ENCODE results near the gene MICB.

DNA sequence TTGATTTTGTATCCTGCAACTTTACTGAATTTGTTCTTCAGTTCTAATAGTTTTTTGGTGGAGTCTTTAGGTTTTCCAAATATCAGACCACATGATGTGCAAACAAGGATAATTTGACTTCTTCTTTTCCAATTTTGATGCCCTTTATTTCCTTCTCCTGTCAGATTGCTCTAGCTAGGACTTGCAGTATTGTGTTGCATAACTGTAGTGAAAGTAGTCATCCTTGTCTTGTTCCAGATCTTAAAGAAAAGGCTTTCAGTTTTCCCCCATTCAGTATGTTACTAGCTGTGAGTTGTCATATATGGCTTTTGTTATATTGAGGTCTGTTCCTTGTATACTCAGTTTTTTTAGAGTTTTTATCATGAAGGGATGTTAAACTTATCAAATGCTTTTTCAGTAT is 4.6 kb downstream of the MICB start:
- TF ChIP-seq, protein P1, sequence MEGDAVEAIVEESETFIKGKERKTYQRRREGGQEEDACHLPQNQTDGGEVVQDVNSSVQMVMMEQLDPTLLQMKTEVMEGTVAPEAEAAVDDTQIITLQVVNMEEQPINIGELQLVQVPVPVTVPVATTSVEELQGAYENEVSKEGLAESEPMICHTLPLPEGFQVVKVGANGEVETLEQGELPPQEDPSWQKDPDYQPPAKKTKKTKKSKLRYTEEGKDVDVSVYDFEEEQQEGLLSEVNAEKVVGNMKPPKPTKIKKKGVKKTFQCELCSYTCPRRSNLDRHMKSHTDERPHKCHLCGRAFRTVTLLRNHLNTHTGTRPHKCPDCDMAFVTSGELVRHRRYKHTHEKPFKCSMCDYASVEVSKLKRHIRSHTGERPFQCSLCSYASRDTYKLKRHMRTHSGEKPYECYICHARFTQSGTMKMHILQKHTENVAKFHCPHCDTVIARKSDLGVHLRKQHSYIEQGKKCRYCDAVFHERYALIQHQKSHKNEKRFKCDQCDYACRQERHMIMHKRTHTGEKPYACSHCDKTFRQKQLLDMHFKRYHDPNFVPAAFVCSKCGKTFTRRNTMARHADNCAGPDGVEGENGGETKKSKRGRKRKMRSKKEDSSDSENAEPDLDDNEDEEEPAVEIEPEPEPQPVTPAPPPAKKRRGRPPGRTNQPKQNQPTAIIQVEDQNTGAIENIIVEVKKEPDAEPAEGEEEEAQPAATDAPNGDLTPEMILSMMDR (IDR thresholded peaks at IDR 0.05 in 2 of 3, conservative IDR thresholded peaks at IDR 0.05 in 1 of 3; ENCODE audit: insufficient read depth in 2 of 3, low read depth in 1 of 3, low read length in 3 of 3), result no peak
- TF ChIP-seq U2AF2 (optimal IDR thresholded peaks at IDR 0.05; ENCODE audit: low read depth, low read length) (no peak), EGR1 (conservative IDR thresholded peaks at IDR 0.05) (no peak), POLR2AphosphoS5 (IDR thresholded peaks at IDR 0.05; ENCODE audit: control insufficient read depth, insufficient read depth, low read depth, low read length) (no peak), NRF1 (conservative IDR thresholded peaks at IDR 0.05 in 1 of 2, IDR thresholded peaks at IDR 0.05 in 1 of 2) (no peak), BDP1 (IDR thresholded peaks at IDR 0.05; ENCODE audit: insufficient read depth, insufficient read length) (no peak), ESRRA (IDR thresholded peaks at IDR 0.05; ENCODE audit: borderline replicate concordance, low read depth) (no peak), NONO (IDR thresholded peaks at IDR 0.05; ENCODE audit: low read depth in 2 of 2, low read length in 1 of 2) (no peak), EWSR1 (IDR thresholded peaks at IDR 0.05; ENCODE audit: borderline replicate concordance, low read depth, partially characterized antibody) (no peak), CHD4 (IDR thresholded peaks at IDR 0.05; ENCODE audit: insufficient read depth, insufficient replicate concordance, low read depth, low read length, poor library complexity, severe bottlenecking) (no peak)
- TF ChIP-seq, protein P2, sequence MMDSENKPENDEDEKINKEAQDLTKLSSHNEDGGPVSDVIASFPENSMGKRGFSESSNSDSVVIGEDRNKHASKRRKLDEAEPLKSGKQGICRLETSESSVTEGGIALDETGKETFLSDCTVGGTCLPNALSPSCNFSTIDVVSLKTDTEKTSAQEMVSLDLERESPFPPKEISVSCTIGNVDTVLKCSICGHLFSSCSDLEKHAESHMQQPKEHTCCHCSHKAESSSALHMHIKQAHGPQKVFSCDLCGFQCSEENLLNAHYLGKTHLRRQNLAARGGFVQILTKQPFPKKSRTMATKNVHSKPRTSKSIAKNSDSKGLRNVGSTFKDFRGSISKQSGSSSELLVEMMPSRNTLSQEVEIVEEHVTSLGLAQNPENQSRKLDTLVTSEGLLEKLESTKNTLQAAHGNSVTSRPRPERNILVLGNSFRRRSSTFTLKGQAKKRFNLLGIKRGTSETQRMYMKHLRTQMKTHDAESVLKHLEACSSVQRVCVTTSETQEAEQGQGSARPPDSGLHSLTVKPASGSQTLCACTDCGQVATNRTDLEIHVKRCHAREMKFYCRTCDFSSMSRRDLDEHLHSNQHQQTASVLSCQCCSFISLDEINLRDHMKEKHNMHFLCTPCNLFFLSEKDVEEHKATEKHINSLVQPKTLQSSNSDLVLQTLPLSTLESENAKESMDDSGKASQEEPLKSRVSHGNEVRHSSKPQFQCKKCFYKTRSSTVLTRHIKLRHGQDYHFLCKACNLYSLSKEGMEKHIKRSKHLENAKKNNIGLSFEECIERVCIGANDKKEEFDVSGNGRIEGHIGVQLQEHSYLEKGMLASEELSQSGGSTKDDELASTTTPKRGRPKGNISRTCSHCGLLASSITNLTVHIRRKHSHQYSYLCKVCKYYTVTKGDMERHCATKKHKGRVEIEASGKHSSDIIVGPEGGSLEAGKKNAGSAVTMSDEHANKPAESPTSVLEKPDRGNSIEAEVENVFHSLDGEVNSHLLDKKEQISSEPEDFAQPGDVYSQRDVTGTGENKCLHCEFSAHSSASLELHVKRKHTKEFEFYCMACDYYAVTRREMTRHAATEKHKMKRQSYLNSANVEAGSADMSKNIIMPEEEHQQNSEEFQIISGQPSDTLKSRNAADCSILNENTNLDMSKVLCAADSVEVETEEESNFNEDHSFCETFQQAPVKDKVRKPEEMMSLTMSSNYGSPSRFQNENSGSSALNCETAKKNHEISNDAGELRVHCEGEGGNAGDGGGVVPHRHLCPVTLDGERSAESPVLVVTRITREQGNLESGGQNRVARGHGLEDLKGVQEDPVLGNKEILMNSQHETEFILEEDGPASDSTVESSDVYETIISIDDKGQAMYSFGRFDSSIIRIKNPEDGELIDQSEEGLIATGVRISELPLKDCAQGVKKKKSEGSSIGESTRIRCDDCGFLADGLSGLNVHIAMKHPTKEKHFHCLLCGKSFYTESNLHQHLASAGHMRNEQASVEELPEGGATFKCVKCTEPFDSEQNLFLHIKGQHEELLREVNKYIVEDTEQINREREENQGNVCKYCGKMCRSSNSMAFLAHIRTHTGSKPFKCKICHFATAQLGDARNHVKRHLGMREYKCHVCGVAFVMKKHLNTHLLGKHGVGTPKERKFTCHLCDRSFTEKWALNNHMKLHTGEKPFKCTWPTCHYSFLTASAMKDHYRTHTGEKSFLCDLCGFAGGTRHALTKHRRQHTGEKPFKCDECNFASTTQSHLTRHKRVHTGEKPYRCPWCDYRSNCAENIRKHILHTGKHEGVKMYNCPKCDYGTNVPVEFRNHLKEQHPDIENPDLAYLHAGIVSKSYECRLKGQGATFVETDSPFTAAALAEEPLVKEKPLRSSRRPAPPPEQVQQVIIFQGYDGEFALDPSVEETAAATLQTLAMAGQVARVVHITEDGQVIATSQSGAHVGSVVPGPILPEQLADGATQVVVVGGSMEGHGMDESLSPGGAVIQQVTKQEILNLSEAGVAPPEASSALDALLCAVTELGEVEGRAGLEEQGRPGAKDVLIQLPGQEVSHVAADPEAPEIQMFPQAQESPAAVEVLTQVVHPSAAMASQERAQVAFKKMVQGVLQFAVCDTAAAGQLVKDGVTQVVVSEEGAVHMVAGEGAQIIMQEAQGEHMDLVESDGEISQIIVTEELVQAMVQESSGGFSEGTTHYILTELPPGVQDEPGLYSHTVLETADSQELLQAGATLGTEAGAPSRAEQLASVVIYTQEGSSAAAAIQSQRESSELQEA (IDR thresholded peaks at IDR 0.05; ENCODE audit: low read depth), result no peak

All from K562 (cell line).